GM12891 (cell line): ENCODE results near the gene CD81.

ENCODE experiments used
- PAX5 ChIP-seq: IDR thresholded peaks from 2 replicates; pipeline ENCODE4 v1.6.1; 2011; ENCODE audit warnings: low read length, moderate library complexity, mild to moderate bottlenecking; ENCODE audit not compliant: insufficient read depth, severe bottlenecking
- POLR2A ChIP-seq: IDR thresholded peaks from 2 replicates; pipeline ENCODE4 v1.6.1; 2011; ENCODE audit warnings: low read depth, low read length, control low read depth
- POLR2AphosphoS5 ChIP-seq: IDR thresholded peaks from 2 replicates; pipeline ENCODE4 v1.6.1; 2011; ENCODE audit warnings: low read depth, low read length, control low read depth
- SPI1 ChIP-seq: IDR thresholded peaks from 2 replicates; pipeline ENCODE4 v1.6.1; 2011; ENCODE audit warnings: low read depth, low read length, control low read depth
- TAF1 ChIP-seq: IDR thresholded peaks from 2 replicates; pipeline ENCODE4 v1.6.1; 2011; ENCODE audit warnings: low read depth, low read length, control low read depth

DNA sequence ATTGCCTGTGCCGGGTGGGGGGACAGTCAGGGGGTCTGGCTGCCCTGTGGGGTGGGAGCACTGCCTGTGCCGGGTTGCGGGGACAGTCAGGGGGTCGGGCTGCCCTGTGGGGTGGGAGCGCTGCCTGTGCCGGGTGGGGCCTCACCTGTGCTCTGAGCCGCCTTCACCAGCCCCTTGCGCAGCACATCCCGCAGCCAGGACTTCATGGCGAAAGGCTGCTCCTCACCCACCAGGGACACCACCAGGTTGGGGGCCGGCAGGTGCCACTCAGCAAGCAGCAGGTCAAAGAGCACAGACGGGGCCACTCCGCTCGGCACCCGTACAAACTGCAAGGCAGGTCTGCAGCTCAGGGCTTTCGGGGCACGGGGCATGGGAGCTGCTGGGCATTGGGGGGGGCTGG, 44.9 kb downstream of the CD81 start:
- TF ChIP-seq POLR2A (no peak), POLR2AphosphoS5 (no peak), SPI1 (no peak), TAF1 (no peak), PAX5 (no peak)
